K562 (cell line): ENCODE measurements around the gene NFKB2. TPM values are rescaled to one million over a fixed set of nuclear protein-coding genes. Genes with fewer than 3 reads are reported as not detected.

Source experiments
- ELK1 ChIP-seq: sonication (generic); formaldehyde crosslinking; IDR thresholded peaks from 2 replicates; pipeline ENCODE4 v1.8.1; 2022; ENCODE audit warnings: missing genetic modification reagents
- FOXA1 ChIP-seq: fragments of 450-650 bp; IDR thresholded peaks from 2 replicates; pipeline ENCODE4 v1.6.1; 2016; ENCODE audit warnings: mild to moderate bottlenecking, borderline replicate concordance
- FOXK1 ChIP-seq: sonication (generic); formaldehyde crosslinking; IDR thresholded peaks from 2 replicates; pipeline ENCODE4 v1.8.0; 2022; ENCODE audit warnings: missing genetic modification reagents, mild to moderate bottlenecking, borderline replicate concordance
- GTF2A2 ChIP-seq: IDR thresholded peaks from 2 replicates; pipeline ENCODE4 v1.6.1; 2016; ENCODE audit warnings: mild to moderate bottlenecking, missing genetic modification characterization, missing compliant biosample characterization
- KDM2B ChIP-seq: fragments of 250-450 bp; sonication (Bioruptor Pico); IDR thresholded peaks from 2 replicates; pipeline ENCODE4 v1.8.0; 2021; ENCODE audit warnings: mild to moderate bottlenecking, moderate library complexity
- PCBP2 ChIP-seq: fragments of 200-400 bp; formaldehyde crosslinking; IDR thresholded peaks from 2 replicates; pipeline ENCODE4 v1.6.1; 2018; ENCODE audit warnings: low read length, low read depth, mild to moderate bottlenecking, moderate library complexity; ENCODE audit not compliant: poor library complexity, severe bottlenecking
- TEAD2 ChIP-seq: fragments of 450-650 bp; IDR thresholded peaks from 2 replicates; pipeline ENCODE4 v1.6.1; 2016; ENCODE audit warnings: missing genetic modification characterization, control low read depth, missing compliant biosample characterization
- U2AF1 ChIP-seq: fragments of 200-400 bp; formaldehyde crosslinking; optimal IDR thresholded peaks from 2 replicates; pipeline ENCODE3; 2017; ENCODE audit warnings: mild to moderate bottlenecking, low read depth, low read length, moderate library complexity
- ZNF586 ChIP-seq: fragments of 450-650 bp; formaldehyde crosslinking; conservative IDR thresholded peaks from 2 replicates; pipeline ENCODE4 v1.4.0; 2020; ENCODE audit warnings: mild to moderate bottlenecking, moderate library complexity
- polyA plus RNA-seq, 8 experiments: library from polyadenylated mRNA; depleted of rRNA in 4 of 8; stranded (reverse) in 5 of 8; unstranded in 3 of 8; fragments of >200 nt; fragmentation: Nextera tagmentation in 2 of 8; fragmentation: Illumina TruSeq in 1 of 8; extraction: Ambion mirVana in 2 of 8; extraction: Trizol in 1 of 8; gene quantifications; 2 replicates each; pipeline versions ENCODE4 v1.2.1 to v1.2.3, GENCODE V29; 2011 to 2014; ENCODE audit warnings: inconsistent platforms in 1 of 8, missing spikeins in 1 of 8
- total RNA-seq, 7 experiments: library from RNA; depleted of rRNA in 6 of 7; stranded (reverse); fragments of >200 nt in 6 of 7; fragmentation: Illumina TruSeq in 2 of 7; extraction: Trizol in 2 of 7; gene quantifications; 2 replicates each; pipeline versions ENCODE4 v1.2.1 to v1.2.3, GENCODE V29; 2011 to 2021; ENCODE audit warnings: low replicate concordance in 1 of 7
- TF ChIP-seq, protein P1 (sequence below): sonication (generic); formaldehyde crosslinking; IDR thresholded peaks from 2 replicates; pipeline ENCODE4 v1.8.0; 2022; ENCODE audit warnings: missing genetic modification reagents, mild to moderate bottlenecking, borderline replicate concordance
- TF ChIP-seq, protein P2 (sequence below): fragments of 250-450 bp; sonication (Bioruptor Pico); IDR thresholded peaks from 2 replicates; pipeline ENCODE4 v1.5.0; 2021
- TF ChIP-seq, protein P3 (sequence below): fragments of 250-450 bp; sonication (Bioruptor Pico); IDR thresholded peaks from 2 replicates; pipeline ENCODE4 v1.9.0; 2021; ENCODE audit warnings: mild to moderate bottlenecking
- TF ChIP-seq, protein P4 (sequence below): IDR thresholded peaks from 2 replicates; pipeline ENCODE4 v1.6.1; 2016; ENCODE audit warnings: missing genetic modification characterization, missing compliant biosample characterization
- TF ChIP-seq, protein P5 (sequence below): fragments of 250-450 bp; sonication (Bioruptor Pico); IDR thresholded peaks from 2 replicates; pipeline ENCODE4 v1.4.0; 2020

NFKB2 gene
- total and polyA plus RNA-seq, 9 of the 15 experiments (the other 6 are each of a cell fraction or from before 2014, with no cell fraction given) = 0.07 to 20.3 (median 7.9) TPM

DNA sequence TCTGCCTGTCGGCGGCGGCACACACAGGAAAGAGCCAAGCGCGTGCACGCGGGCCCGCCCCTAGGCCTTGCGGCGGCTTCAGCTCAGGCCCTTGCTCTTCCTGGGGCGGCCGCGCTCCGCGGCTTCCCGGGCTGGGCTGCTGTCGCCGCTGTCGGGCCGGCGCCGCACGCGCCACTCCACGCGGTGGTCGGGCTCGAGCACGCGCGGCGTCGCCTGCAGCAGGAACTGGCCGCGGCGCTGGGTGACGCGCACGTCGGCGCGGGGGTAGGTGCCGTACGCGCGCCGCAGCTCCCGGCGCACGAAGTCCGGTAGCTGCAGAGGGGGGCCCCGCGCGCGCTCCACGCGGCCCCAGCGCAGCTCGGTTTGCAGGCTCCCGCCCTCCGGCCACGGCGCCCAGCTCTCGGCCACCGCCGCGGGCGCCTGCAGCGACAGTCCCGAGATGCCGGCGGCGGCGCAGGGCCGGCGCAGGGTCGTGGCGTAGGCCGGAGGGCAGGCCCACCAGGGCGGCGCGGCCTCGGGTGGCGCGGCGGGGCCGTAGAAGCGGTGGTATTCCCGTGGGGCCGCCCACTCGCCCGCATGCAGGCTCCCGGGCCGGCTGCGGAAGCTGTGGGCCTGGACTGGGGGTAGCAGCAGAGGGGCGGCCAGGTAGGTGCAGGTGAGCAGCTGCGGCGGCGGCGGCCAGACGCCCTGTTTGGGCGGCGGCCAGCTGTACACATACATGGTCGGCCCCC lies 55.0 kb downstream of the NFKB2 start (continued):
- TF ChIP-seq, protein P1, sequence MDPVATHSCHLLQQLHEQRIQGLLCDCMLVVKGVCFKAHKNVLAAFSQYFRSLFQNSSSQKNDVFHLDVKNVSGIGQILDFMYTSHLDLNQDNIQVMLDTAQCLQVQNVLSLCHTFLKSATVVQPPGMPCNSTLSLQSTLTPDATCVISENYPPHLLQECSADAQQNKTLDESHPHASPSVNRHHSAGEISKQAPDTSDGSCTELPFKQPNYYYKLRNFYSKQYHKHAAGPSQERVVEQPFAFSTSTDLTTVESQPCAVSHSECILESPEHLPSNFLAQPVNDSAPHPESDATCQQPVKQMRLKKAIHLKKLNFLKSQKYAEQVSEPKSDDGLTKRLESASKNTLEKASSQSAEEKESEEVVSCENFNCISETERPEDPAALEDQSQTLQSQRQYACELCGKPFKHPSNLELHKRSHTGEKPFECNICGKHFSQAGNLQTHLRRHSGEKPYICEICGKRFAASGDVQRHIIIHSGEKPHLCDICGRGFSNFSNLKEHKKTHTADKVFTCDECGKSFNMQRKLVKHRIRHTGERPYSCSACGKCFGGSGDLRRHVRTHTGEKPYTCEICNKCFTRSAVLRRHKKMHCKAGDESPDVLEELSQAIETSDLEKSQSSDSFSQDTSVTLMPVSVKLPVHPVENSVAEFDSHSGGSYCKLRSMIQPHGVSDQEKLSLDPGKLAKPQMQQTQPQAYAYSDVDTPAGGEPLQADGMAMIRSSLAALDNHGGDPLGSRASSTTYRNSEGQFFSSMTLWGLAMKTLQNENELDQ (CRISPR knock-in tag) = no peak
- TF ChIP-seq PCBP2 = no peak
- no peak for TF ChIP-seq GTF2A2 (tag)
- no peak for TF ChIP-seq TEAD2 (tag)
- TF ChIP-seq ELK1 (CRISPR knock-in tag) = no peak
- no peak for TF ChIP-seq FOXA1
- TF ChIP-seq, protein P2, sequence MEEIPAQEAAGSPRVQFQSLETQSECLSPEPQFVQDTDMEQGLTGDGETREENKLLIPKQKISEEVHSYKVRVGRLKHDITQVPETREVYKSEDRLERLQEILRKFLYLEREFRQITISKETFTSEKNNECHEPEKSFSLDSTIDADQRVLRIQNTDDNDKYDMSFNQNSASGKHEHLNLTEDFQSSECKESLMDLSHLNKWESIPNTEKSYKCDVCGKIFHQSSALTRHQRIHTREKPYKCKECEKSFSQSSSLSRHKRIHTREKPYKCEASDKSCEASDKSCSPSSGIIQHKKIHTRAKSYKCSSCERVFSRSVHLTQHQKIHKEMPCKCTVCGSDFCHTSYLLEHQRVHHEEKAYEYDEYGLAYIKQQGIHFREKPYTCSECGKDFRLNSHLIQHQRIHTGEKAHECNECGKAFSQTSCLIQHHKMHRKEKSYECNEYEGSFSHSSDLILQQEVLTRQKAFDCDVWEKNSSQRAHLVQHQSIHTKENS (CRISPR knock-in tag) = no peak
- TF ChIP-seq, protein P3, sequence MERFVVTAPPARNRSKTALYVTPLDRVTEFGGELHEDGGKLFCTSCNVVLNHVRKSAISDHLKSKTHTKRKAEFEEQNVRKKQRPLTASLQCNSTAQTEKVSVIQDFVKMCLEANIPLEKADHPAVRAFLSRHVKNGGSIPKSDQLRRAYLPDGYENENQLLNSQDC (CRISPR knock-in tag) = no peak
- TF ChIP-seq, protein P4, sequence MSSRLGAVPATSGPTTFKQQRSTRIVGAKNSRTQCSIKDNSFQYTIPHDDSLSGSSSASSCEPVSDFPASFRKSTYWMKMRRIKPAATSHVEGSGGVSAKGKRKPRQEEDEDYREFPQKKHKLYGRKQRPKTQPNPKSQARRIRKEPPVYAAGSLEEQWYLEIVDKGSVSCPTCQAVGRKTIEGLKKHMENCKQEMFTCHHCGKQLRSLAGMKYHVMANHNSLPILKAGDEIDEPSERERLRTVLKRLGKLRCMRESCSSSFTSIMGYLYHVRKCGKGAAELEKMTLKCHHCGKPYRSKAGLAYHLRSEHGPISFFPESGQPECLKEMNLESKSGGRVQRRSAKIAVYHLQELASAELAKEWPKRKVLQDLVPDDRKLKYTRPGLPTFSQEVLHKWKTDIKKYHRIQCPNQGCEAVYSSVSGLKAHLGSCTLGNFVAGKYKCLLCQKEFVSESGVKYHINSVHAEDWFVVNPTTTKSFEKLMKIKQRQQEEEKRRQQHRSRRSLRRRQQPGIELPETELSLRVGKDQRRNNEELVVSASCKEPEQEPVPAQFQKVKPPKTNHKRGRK (tag) = no peak
- no peak for TF ChIP-seq ZNF586 (CRISPR knock-in tag)
- TF ChIP-seq, protein P5, sequence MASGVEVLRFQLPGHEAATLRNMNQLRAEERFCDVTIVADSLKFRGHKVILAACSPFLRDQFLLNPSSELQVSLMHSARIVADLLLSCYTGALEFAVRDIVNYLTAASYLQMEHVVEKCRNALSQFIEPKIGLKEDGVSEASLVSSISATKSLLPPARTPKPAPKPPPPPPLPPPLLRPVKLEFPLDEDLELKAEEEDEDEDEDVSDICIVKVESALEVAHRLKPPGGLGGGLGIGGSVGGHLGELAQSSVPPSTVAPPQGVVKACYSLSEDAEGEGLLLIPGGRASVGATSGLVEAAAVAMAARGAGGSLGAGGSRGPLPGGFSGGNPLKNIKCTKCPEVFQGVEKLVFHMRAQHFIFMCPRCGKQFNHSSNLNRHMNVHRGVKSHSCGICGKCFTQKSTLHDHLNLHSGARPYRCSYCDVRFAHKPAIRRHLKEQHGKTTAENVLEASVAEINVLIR (CRISPR knock-in tag) = peak; percentile 48; the same call in 1 of the 2 replicates
- no peak for TF ChIP-seq KDM2B (CRISPR knock-in tag)
- no peak for TF ChIP-seq FOXK1
- no peak for TF ChIP-seq U2AF1
